ENCODE results near the gene PXDN. TPM values are rescaled to one million over a fixed set of nuclear protein-coding genes. Genes with fewer than 3 reads are reported as not detected.
A peak's percentile ranks its signal among the peaks of the same experiment; 100 is the strongest.

Gene PXDN
- total and polyA plus RNA-seq, 8 donors: 3.3 to 71.6 (median 28.0) TPM

DNA sequence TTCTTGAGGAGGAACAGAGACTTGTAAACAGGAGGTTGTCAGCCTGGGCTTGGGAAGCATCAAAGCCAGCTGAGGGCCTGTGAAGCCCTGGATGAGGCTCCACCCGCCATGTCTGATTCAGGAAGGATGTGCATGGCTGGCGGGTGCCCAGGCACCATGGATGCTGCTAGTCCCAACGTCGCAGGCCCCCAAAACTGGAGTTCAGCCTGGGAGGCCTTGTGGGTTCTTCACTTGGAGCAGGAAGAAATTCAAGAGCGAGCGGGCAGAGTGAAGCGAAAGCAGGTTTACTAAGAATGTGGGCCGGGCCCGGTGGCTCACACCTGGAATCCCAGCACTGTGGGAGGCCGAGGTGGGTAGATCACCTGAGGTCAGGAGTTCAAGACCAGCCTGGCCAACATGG is 12.1 kb upstream of the PXDN start:
- Histone ChIP-seq H3K27ac (no peak overlapping the region), H3K27me3 (peaks cover 0 to 16% (median 0%) of the 10 kb centered on the region in 3 donors), H3K9me3 (peaks cover 0 to 13% (median 6%) of the 10 kb centered on the region in 4 donors), H3K36me3 (no peaks in the 10 kb centered on the region), H3K4me1 (peaks cover 0 to 16% (median 0%) of the 10 kb centered on the region in 4 donors), H3K4me3 (no peak overlapping the region)
- peak in 1 of 2 donors; percentile 24 for DNase-seq
- intact Hi-C loops (cut with DNase I; ENCODE audit: low total_unique reads): no loop called here
- no peak for TF ChIP-seq POLR2A (IDR thresholded peaks at IDR 0.05)
- TF ChIP-seq EP300 (IDR thresholded peaks at IDR 0.05): no peak
- TF ChIP-seq, protein P1, sequence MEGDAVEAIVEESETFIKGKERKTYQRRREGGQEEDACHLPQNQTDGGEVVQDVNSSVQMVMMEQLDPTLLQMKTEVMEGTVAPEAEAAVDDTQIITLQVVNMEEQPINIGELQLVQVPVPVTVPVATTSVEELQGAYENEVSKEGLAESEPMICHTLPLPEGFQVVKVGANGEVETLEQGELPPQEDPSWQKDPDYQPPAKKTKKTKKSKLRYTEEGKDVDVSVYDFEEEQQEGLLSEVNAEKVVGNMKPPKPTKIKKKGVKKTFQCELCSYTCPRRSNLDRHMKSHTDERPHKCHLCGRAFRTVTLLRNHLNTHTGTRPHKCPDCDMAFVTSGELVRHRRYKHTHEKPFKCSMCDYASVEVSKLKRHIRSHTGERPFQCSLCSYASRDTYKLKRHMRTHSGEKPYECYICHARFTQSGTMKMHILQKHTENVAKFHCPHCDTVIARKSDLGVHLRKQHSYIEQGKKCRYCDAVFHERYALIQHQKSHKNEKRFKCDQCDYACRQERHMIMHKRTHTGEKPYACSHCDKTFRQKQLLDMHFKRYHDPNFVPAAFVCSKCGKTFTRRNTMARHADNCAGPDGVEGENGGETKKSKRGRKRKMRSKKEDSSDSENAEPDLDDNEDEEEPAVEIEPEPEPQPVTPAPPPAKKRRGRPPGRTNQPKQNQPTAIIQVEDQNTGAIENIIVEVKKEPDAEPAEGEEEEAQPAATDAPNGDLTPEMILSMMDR (IDR thresholded peaks at IDR 0.05): no peak
- 82 to 92% (median 89%) methylated on average over 10 of the region's 10 CpGs for WGBS, 5 donors

DNA sequence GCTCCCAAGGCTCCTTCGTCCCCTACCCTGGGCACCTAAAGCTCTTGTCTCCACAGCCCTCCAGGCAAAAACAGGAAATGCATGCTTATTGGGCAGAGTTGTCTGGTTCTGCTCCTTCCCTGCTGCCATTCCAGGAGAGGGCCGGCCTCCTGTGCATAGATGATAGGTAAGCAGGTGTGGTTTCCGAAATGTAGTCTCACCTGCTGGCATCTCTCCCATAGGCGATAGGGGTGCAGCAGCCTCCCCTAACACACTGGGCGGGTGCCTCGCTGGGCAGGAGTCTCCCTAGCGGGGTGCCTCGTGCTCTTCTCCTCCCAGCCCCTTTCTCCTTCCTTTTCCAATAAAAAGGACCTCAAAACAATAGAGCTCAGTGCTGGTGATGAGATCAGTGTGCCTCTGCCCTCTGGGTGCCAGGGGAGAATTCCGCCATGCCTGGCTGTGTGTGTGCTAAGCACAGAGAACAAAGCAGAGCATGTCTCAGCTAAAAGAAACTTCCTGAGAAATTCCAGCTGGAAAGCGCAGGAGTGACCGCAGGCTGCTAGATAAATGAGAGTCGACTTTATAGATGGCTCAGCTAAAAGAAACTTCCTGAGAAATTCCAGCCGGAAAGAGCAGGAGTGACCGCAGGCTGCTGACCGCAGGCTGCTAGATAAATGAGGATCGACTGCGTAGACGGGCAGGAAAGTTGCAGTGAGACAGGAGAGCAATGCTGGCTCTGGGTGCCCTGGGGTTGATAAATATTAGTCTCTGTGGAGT is 11.3 kb upstream of the PXDN start:
- peak; percentile 24 to 74 for DNase-seq
- peak overlapping the region in 1 of 5 donors; percentile 13 for H3K27ac ChIP-seq
- intact Hi-C loops (cut with DNase I; ENCODE audit: low total_unique reads): no loop called here
- peaks cover 0 to 13% (median 6%) of the 10 kb centered on the region in 4 donors for H3K9me3 ChIP-seq
- no peak for TF ChIP-seq EP300 (IDR thresholded peaks at IDR 0.05)
- no peak for TF ChIP-seq POLR2AphosphoS5 (IDR thresholded peaks at IDR 0.05)
- TF ChIP-seq POLR2A (IDR thresholded peaks at IDR 0.05): no peak
- TF ChIP-seq, protein P1 (IDR thresholded peaks at IDR 0.05): no peak
- H3K4me3 ChIP-seq: no peak overlapping the region
- H3K4me1 ChIP-seq: peaks cover 0 to 22% (median 0%) of the 10 kb centered on the region in 4 donors
- H3K27me3 ChIP-seq: peaks cover 0 to 21% (median 0%) of the 10 kb centered on the region in 3 donors
- 65 to 79% (median 75%) methylated on average over 17 to 18 of the region's 18 CpGs for WGBS, 5 donors
- H3K36me3 ChIP-seq: no peaks in the 10 kb centered on the region

DNA sequence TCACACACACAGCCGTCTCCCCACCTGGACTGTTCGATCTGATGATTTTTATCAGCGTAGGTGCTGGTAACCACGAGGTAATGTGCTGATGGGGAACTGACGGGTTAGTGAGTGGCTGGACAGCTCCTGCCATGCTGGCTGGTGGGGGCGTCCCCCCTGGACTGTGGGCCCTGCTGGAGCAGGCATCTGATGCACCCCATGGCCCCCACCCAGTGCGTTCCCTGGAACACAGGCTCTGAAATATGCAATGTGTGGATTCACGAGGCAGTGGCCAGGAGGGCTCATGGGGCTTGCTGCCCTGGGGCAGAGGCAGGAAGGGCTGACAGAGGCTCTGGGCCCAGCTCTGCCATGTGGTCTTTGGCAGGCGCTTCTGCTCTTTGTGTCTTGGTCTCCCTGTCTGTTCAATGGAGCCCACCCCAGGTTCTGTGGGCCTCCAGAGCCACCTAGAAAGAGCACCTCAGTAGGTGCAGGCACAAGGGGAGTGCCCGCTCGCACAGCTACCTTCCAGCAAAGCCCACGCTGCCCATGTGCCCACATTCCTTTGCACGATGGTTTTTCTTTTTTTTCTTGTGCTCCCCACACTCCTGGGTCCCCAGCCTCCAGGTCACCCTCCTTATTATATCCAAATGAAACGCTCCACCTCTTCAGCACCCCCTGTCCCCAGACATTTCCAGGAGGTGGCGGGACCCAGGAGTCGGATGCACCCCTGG is 10.3 kb upstream of the PXDN start:
- no peaks in the 10 kb centered on the region for H3K36me3 ChIP-seq
- DNase-seq: peak in 1 of 2 donors; percentile 17
- intact Hi-C loops (cut with DNase I; ENCODE audit: low total_unique reads): no loop called here
- no peak for TF ChIP-seq POLR2A (IDR thresholded peaks at IDR 0.05)
- no peak for TF ChIP-seq POLR2AphosphoS5 (IDR thresholded peaks at IDR 0.05)
- TF ChIP-seq, protein P1 (IDR thresholded peaks at IDR 0.05): no peak
- TF ChIP-seq EP300 (IDR thresholded peaks at IDR 0.05): no peak
- peaks cover 0 to 23% (median 0%) of the 10 kb centered on the region in 4 donors for H3K4me1 ChIP-seq
- no peak overlapping the region for H3K27ac ChIP-seq
- WGBS, 5 donors: 91 to 97% (median 93%) methylated on average over 15 to 16 of the region's 16 CpGs
- no peak overlapping the region for H3K4me3 ChIP-seq
- H3K27me3 ChIP-seq: peaks cover 0 to 20% (median 0%) of the 10 kb centered on the region in 3 donors
- peaks cover 0 to 13% (median 6%) of the 10 kb centered on the region in 4 donors for H3K9me3 ChIP-seq

DNA sequence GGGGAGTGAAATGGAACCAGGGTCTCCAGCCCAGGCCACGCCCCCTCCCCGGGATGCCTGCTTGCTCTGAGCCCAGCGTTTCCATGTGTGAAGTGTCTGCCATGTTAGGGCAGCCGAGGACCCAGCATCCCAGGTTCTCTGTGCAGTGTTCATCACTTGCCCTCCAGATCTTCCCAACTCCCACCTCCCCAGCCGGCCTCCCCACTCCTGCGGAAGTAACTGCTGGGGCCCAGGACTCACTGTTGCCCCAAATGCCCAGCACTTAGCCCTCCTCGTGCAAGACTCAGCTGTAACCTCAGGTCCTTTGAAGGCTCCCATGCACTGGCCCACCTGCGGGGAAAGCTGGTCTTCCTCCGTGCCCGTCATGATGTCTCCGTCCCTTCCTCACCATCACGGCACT is 9.7 kb upstream of the PXDN start:
- TF ChIP-seq POLR2AphosphoS5 (IDR thresholded peaks at IDR 0.05): no peak
- TF ChIP-seq POLR2A (IDR thresholded peaks at IDR 0.05): no peak
- TF ChIP-seq EP300 (IDR thresholded peaks at IDR 0.05): no peak
- TF ChIP-seq, protein P1 (IDR thresholded peaks at IDR 0.05): no peak
- peak in 1 of 2 donors; percentile 14 for DNase-seq
- Histone ChIP-seq H3K9me3 (peaks cover 0 to 13% (median 6%) of the 10 kb centered on the region in 4 donors), H3K4me1 (peaks cover 0 to 23% (median 0%) of the 10 kb centered on the region in 4 donors), H3K27ac (no peak overlapping the region), H3K27me3 (peaks cover 0 to 14% (median 0%) of the 10 kb centered on the region in 3 donors), H3K4me3 (no peak overlapping the region), H3K36me3 (no peaks in the 10 kb centered on the region)
- WGBS, 5 donors: 84 to 92% (median 91%) methylated on average over 12 of the region's 12 CpGs
- intact Hi-C loops (cut with DNase I; ENCODE audit: low total_unique reads): no loop called here

All from stomach (tissue), 9 donors.